Measurements from ENCODE around the gene TTC13. TPM values are rescaled to one million over a fixed set of nuclear protein-coding genes. Genes with fewer than 3 reads are reported as not detected.

TTC13 gene
- total and polyA plus RNA-seq, 2 of the 13 experiments (the other 11 are each of a cell fraction or from before 2014, with no cell fraction given), result 5.8 to 15.9 TPM

DNA sequence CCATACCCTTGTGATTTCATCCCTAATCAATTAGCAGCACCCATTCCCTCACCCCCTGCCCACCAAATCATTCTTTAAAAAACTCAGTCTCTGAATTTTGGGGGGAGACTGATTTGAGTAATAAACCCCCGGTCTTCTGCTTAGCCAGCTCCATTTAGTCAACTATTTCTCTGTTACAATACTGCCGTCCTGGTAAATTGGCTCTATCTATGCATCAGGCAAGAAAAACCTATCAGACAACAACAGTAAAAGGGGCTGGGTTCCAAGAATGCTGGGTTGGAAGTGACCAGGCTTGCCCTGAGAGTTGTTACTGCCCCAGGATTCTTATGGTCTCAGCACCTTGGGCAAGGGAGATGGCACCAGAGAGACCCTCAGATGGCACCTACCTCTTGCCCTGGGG lies 94.0 kb downstream of the TTC13 start:
- no peak for ATAC-seq
- H3K9ac ChIP-seq (ENCODE audit: insufficient read depth, low read depth, low read length), result no peak overlapping the region
- no peak for TF ChIP-seq MIER3 (CRISPR knock-in tag; IDR thresholded peaks at IDR 0.05; ENCODE audit: borderline replicate concordance)
- no peak for TF ChIP-seq SMAD3 (CRISPR knock-in tag; IDR thresholded peaks at IDR 0.05)
- TF ChIP-seq FOXJ3 (CRISPR knock-in tag; IDR thresholded peaks at IDR 0.05; ENCODE audit: borderline replicate concordance), result no peak
- TF ChIP-seq E2F1 (CRISPR knock-in tag; IDR thresholded peaks at IDR 0.05), result no peak
- TF ChIP-seq ZNF749 (CRISPR knock-in tag; IDR thresholded peaks at IDR 0.05; ENCODE audit: borderline replicate concordance), result no peak
- no peak for TF ChIP-seq ZNF468 (CRISPR knock-in tag; IDR thresholded peaks at IDR 0.05)
- TF ChIP-seq CREM (IDR thresholded peaks at IDR 0.05), result no peak
- TF ChIP-seq CREM (CRISPR knock-in tag; IDR thresholded peaks at IDR 0.05), result no peak
- TF ChIP-seq MTA3 (CRISPR knock-in tag; IDR thresholded peaks at IDR 0.05), result no peak
- no peak for TF ChIP-seq SRY (CRISPR knock-in tag; IDR thresholded peaks at IDR 0.05)
- TF ChIP-seq, protein P1, sequence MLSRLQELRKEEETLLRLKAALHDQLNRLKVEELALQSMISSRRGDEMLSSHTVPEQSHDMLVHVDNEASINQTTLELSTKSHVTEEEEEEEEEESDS (CRISPR knock-in tag; IDR thresholded peaks at IDR 0.05; ENCODE audit: borderline replicate concordance), result no peak
- no peak for FAIRE-seq
- 15% methylated on average over 2 of the region's 2 CpGs for WGBS (ENCODE audit: low lambda C conversion rate)
- no peak for DNase-seq (ENCODE audit: low spot score)
- no peaks in the 10 kb centered on the region for H4K20me1 ChIP-seq (ENCODE audit: insufficient read depth, low read length)
- POLR2A ChIA-PET, result no interaction called here
- no peaks in the 10 kb centered on the region for H3K79me2 ChIP-seq (ENCODE audit: insufficient read depth, low read length)
- H3K4me1 ChIP-seq (ENCODE audit: insufficient read depth, low read length), result no peaks in the 10 kb centered on the region
- intact Hi-C loops (cut with micrococcal nuclease; ENCODE audit: unreplicated experiment), result no loop called here
- in situ Hi-C loops (cut with HindIII; ENCODE audit: extremely low pct_ligation_motif_present, low pct_unique_long_range_greater_than_20kb), result no loop called here
- peaks cover 11% of the 10 kb centered on the region; the same call in 1 of the 2 replicates for H3K9me3 ChIP-seq (ENCODE audit: low read length)
- no peaks in the 10 kb centered on the region for H3K36me3 ChIP-seq (replicated peaks in 1 of 2; ENCODE audit: control insufficient read depth in 1 of 2, insufficient read depth in 2 of 2, low read length in 2 of 2)
- H3K27ac ChIP-seq (ENCODE audit: extremely low read length, insufficient read depth, low read length), result no peak overlapping the region
- peaks cover 0 to 31% of the 10 kb centered on the region in 2 experiments; a peak in 4 of 5 replicates for H3K27me3 ChIP-seq (ENCODE audit: control insufficient read depth in 1 of 2, insufficient read depth in 2 of 2, low read length in 2 of 2)
- no TSS peak for BruUV-seq (replicated peaks)
- no peak overlapping the region for H2AFZ ChIP-seq (ENCODE audit: low read length)
- CTCF ChIA-PET (ENCODE audit: low intra/inter-chr PET ratio, low total read pairs), result no interaction called here
- no peak overlapping the region for H3K4me2 ChIP-seq (ENCODE audit: low read depth, low read length)
- no peak overlapping the region for H3K4me3 ChIP-seq (replicated peaks in 1 of 3; ENCODE audit: insufficient read depth in 1 of 3, low read depth in 2 of 3, low read length in 3 of 3)
